HG03439 (cell line): ENCODE results near the gene ZAP70.
A peak's percentile ranks its signal among the peaks of the same experiment; 100 is the strongest.
"Not testable (repeated sequence)": the region's sequence is repeated elsewhere in the genome, so short reads cannot be mapped to it uniquely, and the experiment has no call there.

Source experiments
- ATAC-seq: cut with Tn5 transposase; IDR thresholded peaks from one replicate; pipeline ENCODE4 v1.9.1; 2021; ENCODE audit warnings: mild to moderate bottlenecking, moderate library complexity; ENCODE audit not compliant: unreplicated experiment

The ZAP70 gene

GRCh38 chr2:97697252-97698235 lies 15.8 kb upstream of the ZAP70 start:
- ATAC-seq, result peak; percentile 61

GRCh38 chr2:97698530-97698929 lies 14.8 kb upstream of the ZAP70 start:
- no peak for ATAC-seq

GRCh38 chr2:97699765-97700444 lies 13.5 kb upstream of the ZAP70 start:
- ATAC-seq, result no peak

- no peak for ATAC-seq
Observed at GRCh38 chr2:97701186-97701585, 12.2 kb upstream of the ZAP70 start.

GRCh38 chr2:97701851-97702465 lies 11.4 kb upstream of the ZAP70 start:
- no peak for ATAC-seq

- no peak for ATAC-seq
Observed at GRCh38 chr2:97702731-97703470, 10.5 kb upstream of the ZAP70 start.

GRCh38 chr2:97703741-97704140 lies 9.6 kb upstream of the ZAP70 start:
- ATAC-seq, result no peak

- no peak for ATAC-seq
Observed at GRCh38 chr2:97704989-97705388, 8.4 kb upstream of the ZAP70 start.

GRCh38 chr2:97706112-97706511 lies 7.3 kb upstream of the ZAP70 start:
- ATAC-seq, result no peak

- ATAC-seq, result no peak
Observed at GRCh38 chr2:97706708-97707345, 6.5 kb upstream of the ZAP70 start.

GRCh38 chr2:97707362-97708047 lies 5.9 kb upstream of the ZAP70 start:
- no peak for ATAC-seq

GRCh38 chr2:97708048-97708380 lies 5.4 kb upstream of the ZAP70 start:
- no peak for ATAC-seq

GRCh38 chr2:97708608-97709007 lies 4.8 kb upstream of the ZAP70 start:
- ATAC-seq, result no peak

- ATAC-seq, result no peak
Observed at GRCh38 chr2:97711394-97711711, 2.0 kb upstream of the ZAP70 start.

- ATAC-seq, result not testable (repeated sequence)
Observed at GRCh38 chr2:97712175-97712574, 1.2 kb upstream of the ZAP70 start.

GRCh38 chr2:97712693-97713295 lies 582 bp upstream of the ZAP70 start:
- no peak for ATAC-seq

- no peak for ATAC-seq
Observed at GRCh38 chr2:97714084-97714949, 941 bp downstream of the ZAP70 start.

- no peak for ATAC-seq
Observed at GRCh38 chr2:97714950-97715652, 1.7 kb downstream of the ZAP70 start.
